ENCODE measurements around the gene SSH3. TPM values are rescaled to one million over a fixed set of nuclear protein-coding genes. Genes with fewer than 3 reads are reported as not detected.

The SSH3 gene
- total RNA-seq, 2 experiments from 2014 or later = 15.4 to 19.0 TPM

- CTCF ChIA-PET = interaction anchor here (0.6 to 4.9 kb wide), 25 partner anchors 9 to 163 kb away, joined by 3 to 69 read pairs (median 5); partner anchors contain the start of genes ANKRD13D, POLD4, PPP1CA and RAD9A
- Mint-ChIP-seq H3K27ac (peak overlapping the region; percentile 67), H3K4me1 (peaks cover 59% of the 10 kb centered on the region)
These were observed 40.3 kb upstream of the SSH3 start for GRCh38 chr11:67262731-67263675.

DNA sequence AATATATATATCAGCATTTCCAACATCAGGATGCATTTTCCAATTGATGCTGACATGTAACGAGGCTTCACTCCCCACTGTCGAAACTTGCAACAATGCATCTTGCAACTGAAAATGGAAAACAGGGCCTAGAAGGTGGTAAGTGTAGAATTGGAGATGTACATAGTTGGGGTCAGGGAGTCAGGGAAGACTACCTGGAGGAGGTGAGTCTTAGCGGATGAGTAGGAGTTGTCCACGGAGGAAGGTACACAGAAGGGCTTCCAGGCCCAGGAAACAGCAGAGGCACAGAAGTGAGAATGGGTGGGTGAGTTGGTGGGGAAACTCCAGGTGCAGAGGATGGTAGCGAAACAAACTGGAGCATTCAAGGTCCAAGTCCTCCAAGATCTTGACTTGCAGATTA is 39.1 kb upstream of the SSH3 start:
- no peak for DNase-seq

More at GRCh38 chr11:67262731-67263675, 40.3 kb upstream of the SSH3 start:
- H3K9me3 Mint-ChIP-seq = no peaks in the 10 kb centered on the region
- POLR2A ChIA-PET = interaction anchor here (0.9 to 4.9 kb wide), 12 partner anchors 9 to 119 kb away, joined by 3 to 49 read pairs (median 11); partner anchors contain the start of genes ANKRD13D and POLD4
- H3K27me3 Mint-ChIP-seq = no peaks in the 10 kb centered on the region
- peak; percentile 83 for DNase-seq
- H3K4me3 Mint-ChIP-seq = peak overlapping the region; percentile 26
- peaks cover 15% of the 10 kb centered on the region for H3K36me3 Mint-ChIP-seq (ENCODE audit: low read depth)

DNA sequence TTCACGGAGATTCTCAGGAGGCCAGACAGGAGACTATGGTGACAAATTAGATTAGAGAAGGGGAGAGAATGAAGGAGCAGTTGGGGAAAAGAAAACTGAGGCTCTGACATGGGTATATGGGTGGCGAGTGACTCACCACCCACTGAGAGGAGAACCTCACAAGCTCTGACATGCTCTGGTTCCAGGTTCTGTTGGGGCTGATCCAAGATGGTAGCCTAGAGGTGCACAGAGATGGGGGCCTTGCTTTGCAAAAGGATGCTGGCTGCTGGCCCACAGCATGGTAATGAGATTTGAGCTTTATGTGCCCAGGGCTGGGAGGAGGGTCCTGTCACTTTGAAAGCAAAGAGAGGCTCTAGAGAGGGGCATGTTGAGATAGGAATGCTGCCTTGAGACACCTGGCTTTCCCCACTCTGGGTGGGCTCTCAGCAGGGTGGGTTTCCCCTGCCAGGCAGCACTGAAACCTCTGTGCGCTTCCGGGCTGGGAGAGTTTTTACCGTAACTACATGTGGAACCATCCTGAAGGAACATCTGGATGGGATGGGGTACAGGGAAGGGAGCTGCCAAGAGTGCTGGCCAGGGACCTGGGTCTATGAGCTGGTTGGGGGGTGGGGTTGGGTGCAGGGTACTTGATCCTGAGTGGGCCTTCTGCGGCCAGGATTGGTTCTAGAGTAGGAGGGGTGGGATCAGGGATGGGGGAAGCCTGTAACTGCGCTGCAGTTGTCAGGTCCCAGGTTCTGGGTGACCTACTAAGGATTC is 38.3 kb upstream of the SSH3 start:
- Mint-ChIP-seq H3K36me3 (ENCODE audit: low read depth) (peaks cover 31% of the 10 kb centered on the region), H3K4me1 (peaks cover 64% of the 10 kb centered on the region), H3K27me3 (no peaks in the 10 kb centered on the region), H3K4me3 (peak overlapping the region; percentile 53), H3K27ac (peak overlapping the region; percentile 71), H3K9me3 (no peaks in the 10 kb centered on the region)
- ChIA-PET POLR2A (interaction anchor here (0.8 to 4.9 kb wide), 6 partner anchors 12 to 54 kb away, joined by 3 to 49 read pairs (median 6); partner anchors contain the start of gene ANKRD13D), CTCF (interaction anchor here (1.2 to 4.9 kb wide), 8 partner anchors 12 to 117 kb away, joined by 3 to 69 read pairs (median 18); partner anchors contain the start of gene ANKRD13D)
- DNase-seq = no peak

More for the DNA sequence above, 39.1 kb upstream of the SSH3 start:
- ChIA-PET CTCF (interaction anchor here (1.7 to 4.9 kb wide), 7 partner anchors 11 to 118 kb away, joined by 6 to 69 read pairs (median 22); partner anchors contain the start of gene ANKRD13D), POLR2A (interaction anchor here (1.7 to 4.9 kb wide), 3 partner anchors 24 to 54 kb away, joined by 7 to 49 read pairs (median 45); partner anchors contain the start of gene ANKRD13D)
- H3K4me1 Mint-ChIP-seq = peaks cover 61% of the 10 kb centered on the region
- H3K27me3 Mint-ChIP-seq = no peaks in the 10 kb centered on the region
- peak overlapping the region; percentile 71 for H3K27ac Mint-ChIP-seq
- peak overlapping the region; percentile 9 for H3K4me3 Mint-ChIP-seq
- peaks cover 23% of the 10 kb centered on the region for H3K36me3 Mint-ChIP-seq (ENCODE audit: low read depth)
- no peaks in the 10 kb centered on the region for H3K9me3 Mint-ChIP-seq

DNA sequence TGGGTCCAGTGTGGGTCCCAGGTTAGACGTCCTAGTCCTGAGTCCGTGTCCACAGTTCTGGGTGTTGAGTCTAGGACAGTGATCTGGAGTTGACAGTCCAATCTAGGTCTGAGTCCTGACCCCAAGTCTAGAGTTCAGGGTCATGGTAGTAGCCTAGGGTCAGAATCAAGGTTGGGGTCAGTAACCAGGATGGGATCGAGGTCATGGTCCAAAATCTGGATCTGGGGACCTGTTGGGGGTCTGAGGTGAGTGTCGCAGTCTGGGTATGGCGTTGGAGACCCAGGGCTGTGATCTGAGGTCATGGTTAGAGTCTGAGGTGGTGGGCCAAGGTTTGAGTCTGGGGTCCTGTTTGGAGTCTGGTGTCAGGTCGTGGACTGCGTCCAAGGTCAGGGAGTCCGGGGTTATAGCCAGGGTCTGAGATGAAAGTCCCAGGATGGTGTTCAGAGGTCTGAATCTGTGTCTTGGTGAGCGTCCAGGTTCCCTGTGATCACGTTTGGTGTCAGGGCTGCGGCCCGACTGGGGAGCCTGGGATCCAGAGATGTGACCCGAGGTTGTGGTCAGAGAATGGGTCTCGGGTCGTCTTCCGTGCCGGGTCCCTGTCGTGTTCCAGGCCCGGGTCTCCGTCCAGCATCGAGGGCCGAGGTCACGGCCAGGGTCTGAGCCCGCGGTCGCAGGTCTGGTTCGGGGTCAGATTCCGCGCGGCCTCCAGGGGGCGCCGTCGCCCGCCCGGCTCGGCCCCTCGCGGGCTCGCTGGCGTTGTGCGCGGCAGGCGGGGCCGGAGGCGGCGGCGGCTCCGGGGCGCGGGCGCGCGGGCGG is 37.5 kb upstream of the SSH3 start:
- peak; percentile 81 for DNase-seq
- H3K36me3 Mint-ChIP-seq (ENCODE audit: low read depth) = peaks cover 39% of the 10 kb centered on the region
- POLR2A ChIA-PET = interaction anchor here (1.0 to 14.4 kb wide), 11 partner anchors 11 to 88 kb away, joined by 4 to 494 read pairs (median 16); partner anchors contain the start of genes ANKRD13D, POLD4 and SSH3
- no peaks in the 10 kb centered on the region for H3K9me3 Mint-ChIP-seq
- no peaks in the 10 kb centered on the region for H3K27me3 Mint-ChIP-seq
- CTCF ChIA-PET = interaction anchor here (1.1 to 4.9 kb wide), 9 partner anchors 11 to 80 kb away, joined by 3 to 69 read pairs (median 7); partner anchors contain the start of gene ANKRD13D
- H3K27ac Mint-ChIP-seq = peak overlapping the region; percentile 80
- H3K4me3 Mint-ChIP-seq = peak overlapping the region; percentile 76
- H3K4me1 Mint-ChIP-seq = peaks cover 67% of the 10 kb centered on the region

DNA sequence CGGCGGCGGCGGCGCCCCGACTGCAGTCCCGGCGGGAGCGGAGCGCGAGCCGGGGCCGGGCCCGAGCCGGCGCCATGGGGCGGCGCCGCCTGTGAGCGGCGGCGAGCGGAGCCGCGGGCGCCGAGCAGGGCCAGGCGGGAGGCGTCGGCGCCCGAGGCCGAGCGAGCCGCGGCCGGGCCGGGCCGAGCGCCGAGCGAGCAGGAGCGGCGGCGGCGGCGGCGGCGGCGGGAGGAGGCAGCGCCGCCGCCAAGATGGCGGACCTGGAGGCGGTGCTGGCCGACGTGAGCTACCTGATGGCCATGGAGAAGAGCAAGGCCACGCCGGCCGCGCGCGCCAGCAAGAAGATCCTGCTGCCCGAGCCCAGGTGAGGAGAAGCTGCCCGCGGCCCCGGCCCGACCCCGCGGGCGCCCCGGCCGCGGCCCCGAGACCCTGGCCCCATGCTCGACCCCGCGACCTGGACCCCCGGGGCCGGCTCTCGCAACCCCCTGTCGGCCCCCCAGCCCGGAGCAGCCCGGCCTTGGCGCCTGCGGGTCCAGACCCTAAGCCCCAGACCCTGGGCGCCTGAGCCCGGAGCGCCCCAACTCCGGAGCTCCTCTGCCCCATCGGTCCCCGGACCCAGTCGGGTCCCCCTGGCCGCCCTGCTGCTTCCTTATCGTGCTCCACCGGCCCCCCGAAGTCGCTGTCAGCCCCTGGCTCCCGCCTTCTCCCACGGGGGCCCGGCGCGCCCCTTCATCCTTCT is 36.7 kb upstream of the SSH3 start, which contains the start of gene GRK2:
TSS of gene GRK2 (plus strand) at position 25 of the 739 bp plus-strand sequence. CDS start at position 252, 227 bp downstream.
- peak; percentile 50 for DNase-seq
- CTCF ChIA-PET = interaction anchor here (0.7 to 3.1 kb wide), 11 partner anchors 10 to 86 kb away, joined by 3 to 25 read pairs (median 4); partner anchors contain the start of genes ANKRD13D and SSH3
- Mint-ChIP-seq H3K27me3 (no peaks in the 10 kb centered on the region), H3K9me3 (no peaks in the 10 kb centered on the region), H3K4me1 (peaks cover 70% of the 10 kb centered on the region), H3K4me3 (peak within 1 kb of the TSS; percentile 90), H3K36me3 (ENCODE audit: low read depth) (peaks cover 46% of the 10 kb centered on the region), H3K27ac (peak within 1 kb of the TSS; percentile 97)
- POLR2A ChIA-PET = interaction anchor here (1.7 to 14.4 kb wide), 8 partner anchors 12 to 135 kb away, joined by 6 to 494 read pairs (median 22); partner anchors contain the start of genes ANKRD13D, POLD4, PPP1CA and SSH3

DNA sequence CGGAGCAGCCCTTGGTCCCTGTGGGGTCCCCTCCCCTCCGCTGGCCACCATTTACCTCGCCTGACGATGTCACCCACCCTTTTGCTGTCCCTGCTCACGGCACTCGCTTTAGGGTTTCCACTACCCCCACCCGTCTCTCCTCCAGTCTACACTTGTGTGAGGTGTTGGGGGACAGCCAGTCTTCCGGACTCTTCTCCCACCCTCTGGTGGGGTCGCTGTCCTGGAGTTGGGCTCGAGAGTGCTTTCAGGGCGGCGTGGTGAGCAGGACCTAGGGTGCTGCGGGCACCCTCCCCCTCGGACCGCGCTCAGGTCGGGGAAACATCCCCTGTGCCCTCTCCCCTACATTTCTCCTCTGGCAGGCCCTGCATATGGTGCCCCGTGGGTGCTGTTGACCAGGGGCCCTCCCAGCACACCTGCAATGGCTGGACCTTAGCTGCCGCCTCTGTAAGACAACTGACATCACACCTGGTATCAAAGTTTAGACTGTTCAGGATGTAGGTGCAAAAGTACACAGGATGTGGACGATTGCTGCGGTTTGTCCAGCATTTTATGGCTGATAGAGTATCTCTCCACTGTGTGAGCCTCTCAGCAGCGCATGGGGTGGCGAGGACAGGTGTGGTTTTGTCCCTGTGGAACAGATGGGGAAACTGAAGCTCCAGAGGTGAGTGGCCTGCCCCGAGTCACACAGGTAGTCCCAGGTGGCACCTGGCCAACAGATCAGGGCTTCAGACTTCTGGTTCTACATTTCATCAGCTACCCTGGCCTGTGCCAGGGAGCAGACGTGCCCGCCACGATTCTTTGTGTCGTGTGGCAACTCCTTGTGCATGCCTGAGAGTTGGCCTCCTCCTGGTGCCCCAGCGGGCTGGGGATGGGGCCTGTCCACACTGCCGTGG is 35.9 kb upstream of the SSH3 start:
- DNase-seq = peak; percentile 69
- no peaks in the 10 kb centered on the region for H3K27me3 Mint-ChIP-seq
- H3K4me3 Mint-ChIP-seq = peak overlapping the region; percentile 90
- H3K36me3 Mint-ChIP-seq (ENCODE audit: low read depth) = peaks cover 54% of the 10 kb centered on the region
- ChIA-PET POLR2A (interaction anchor here (0.7 to 14.4 kb wide), 15 partner anchors 11 to 1004 kb away, joined by 3 to 494 read pairs (median 6); partner anchors contain the start of genes ANKRD13D, C11orf24, POLD4 and PPP1CA), CTCF (interaction anchor here (0.7 to 3.1 kb wide), 16 partner anchors 10 to 115 kb away, joined by 3 to 25 read pairs (median 4); partner anchors contain the start of genes ANKRD13D and SSH3)
- peak overlapping the region; percentile 97 for H3K27ac Mint-ChIP-seq
- H3K9me3 Mint-ChIP-seq = no peaks in the 10 kb centered on the region
- peaks cover 72% of the 10 kb centered on the region for H3K4me1 Mint-ChIP-seq

DNA sequence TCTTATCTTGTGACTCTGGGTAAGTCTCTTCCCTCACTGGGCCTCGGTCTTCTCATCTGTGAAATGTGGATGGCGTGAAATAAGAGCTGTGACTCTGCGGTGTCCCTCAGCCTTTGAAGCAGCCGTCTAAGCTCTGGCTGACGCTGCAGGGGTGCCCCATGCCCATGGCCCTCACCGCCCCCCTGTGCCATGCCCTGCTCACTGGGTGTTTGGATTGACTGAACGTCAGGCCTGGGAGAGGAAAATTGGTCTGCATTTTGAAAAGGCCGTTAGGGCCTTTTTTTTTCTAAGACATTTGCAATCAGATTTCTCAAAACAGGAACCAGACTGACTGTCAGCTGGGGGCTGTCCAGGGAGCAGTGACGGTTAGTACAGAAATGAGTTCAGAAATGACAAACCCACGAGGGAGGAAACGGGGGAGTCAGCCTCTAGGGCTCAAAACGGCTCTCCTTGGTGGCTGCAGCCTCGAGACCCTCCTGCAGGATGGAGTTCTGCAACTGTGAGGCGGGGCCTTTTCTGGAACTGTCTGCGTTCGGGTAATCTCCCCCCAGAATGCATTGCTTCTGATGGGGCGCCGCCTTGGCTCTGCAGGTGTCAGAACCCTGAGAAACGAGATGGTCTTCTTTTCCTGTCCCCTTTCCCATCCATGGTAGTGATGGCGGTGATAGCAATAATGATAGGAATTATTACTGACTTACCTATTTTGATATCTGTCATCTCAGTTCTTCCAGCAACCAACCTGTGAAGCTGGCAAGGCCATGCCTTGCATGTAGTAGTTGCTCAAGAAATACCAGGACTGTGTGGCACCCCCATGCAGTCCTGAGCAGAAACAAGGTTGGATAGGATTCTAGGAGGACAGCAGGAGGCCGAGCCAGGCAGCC is 35.0 kb upstream of the SSH3 start:
- Mint-ChIP-seq H3K36me3 (ENCODE audit: low read depth) (peaks cover 61% of the 10 kb centered on the region), H3K4me3 (peak overlapping the region; percentile 90), H3K9me3 (no peaks in the 10 kb centered on the region), H3K4me1 (peaks cover 72% of the 10 kb centered on the region), H3K27me3 (no peaks in the 10 kb centered on the region), H3K27ac (peak overlapping the region; percentile 97)
- DNase-seq = peak; percentile 77
- ChIA-PET POLR2A (interaction anchor here (0.7 to 14.4 kb wide), 15 partner anchors 10 to 1004 kb away, joined by 3 to 494 read pairs (median 6); partner anchors contain the start of genes ANKRD13D, C11orf24, POLD4 and PPP1CA), CTCF (interaction anchor here (0.6 to 3.1 kb wide), 13 partner anchors 9 to 114 kb away, joined by 3 to 25 read pairs (median 4); partner anchors contain the start of gene ANKRD13D)

GRCh38 chr11:67268962-67269268 is 34.4 kb upstream of the SSH3 start:
- H3K36me3 Mint-ChIP-seq (ENCODE audit: low read depth) = peaks cover 63% of the 10 kb centered on the region

More at GRCh38 chr11:67268962-67269268, 34.4 kb upstream of the SSH3 start:
- Mint-ChIP-seq H3K9me3 (no peaks in the 10 kb centered on the region), H3K27ac (peak overlapping the region; percentile 97), H3K4me1 (peaks cover 73% of the 10 kb centered on the region), H3K4me3 (peak overlapping the region; percentile 90), H3K27me3 (no peaks in the 10 kb centered on the region)
- POLR2A ChIA-PET = interaction anchor here (2.5 to 14.4 kb wide), 5 partner anchors 10 to 48 kb away, joined by 16 to 494 read pairs (median 50); partner anchors contain the start of genes ANKRD13D and SSH3
- DNase-seq = no peak
- CTCF ChIA-PET = interaction anchor here (0.7 to 3.1 kb wide), 2 partner anchors 11 to 19 kb away, joined by 4 to 16 read pairs; partner anchors contain the start of gene ANKRD13D

Measured in activated CD4-positive, alpha-beta memory T cell treated with anti-CD3 and anti-CD28 coated beads, Interleukin-2, amount 10 ng/mL, durations not matched to agents 7 days and 5 days (primary cell).